ENCODE measurements around the gene TYW1B.
"Not testable (repeated sequence)": the region's sequence is repeated elsewhere in the genome, so short reads cannot be mapped to it uniquely, and the experiment has no call there.

Gene TYW1B

GRCh38 chr7:72603073-72603472, 224.9 kb downstream of the TYW1B start:
- no peak for TF ChIP-seq CTCF (IDR thresholded peaks at IDR 0.05; ENCODE audit: insufficient read depth, low read length)
- no peak for TF ChIP-seq POLR2AphosphoS5 (IDR thresholded peaks at IDR 0.05; ENCODE audit: low read depth)
- TF ChIP-seq GABPA (IDR thresholded peaks at IDR 0.05; ENCODE audit: low read depth): no peak
- no peak for TF ChIP-seq SPI1 (IDR thresholded peaks at IDR 0.05; ENCODE audit: borderline replicate concordance, low read depth)
- no peak for TF ChIP-seq REST (IDR thresholded peaks at IDR 0.05; ENCODE audit: insufficient replicate concordance, low read depth)
- DNase-seq (ENCODE audit: low read depth in 1 of 2, low spot score in 1 of 2): no peak
- Histone ChIP-seq H3K27ac (replicated peaks) (no peak overlapping the region), H3K4me3 (replicated peaks; ENCODE audit: insufficient read depth, low read length) (no peak overlapping the region), H3K27me3 (ENCODE audit: insufficient read depth, poor library complexity, severe bottlenecking) (no peaks in the 10 kb centered on the region)

GRCh38 chr7:72601683-72602082, 226.3 kb downstream of the TYW1B start:
- peak in 1 of 2 experiments; percentile 4 for DNase-seq (ENCODE audit: low read depth in 1 of 2, low spot score in 1 of 2)
- TF ChIP-seq SPI1 (IDR thresholded peaks at IDR 0.05; ENCODE audit: borderline replicate concordance, low read depth): peak; percentile 91
- H3K27me3 ChIP-seq (ENCODE audit: insufficient read depth, poor library complexity, severe bottlenecking); H3K27ac ChIP-seq (replicated peaks); H3K4me3 ChIP-seq (replicated peaks; ENCODE audit: insufficient read depth, low read length): not testable (repeated sequence)

GRCh38 chr7:72590023-72590422, 238.0 kb downstream of the TYW1B start:
- not testable (repeated sequence) for H3K4me3 ChIP-seq (replicated peaks; ENCODE audit: insufficient read depth, low read length); DNase-seq (ENCODE audit: low read depth in 1 of 2, low spot score in 1 of 2); H3K27ac ChIP-seq (replicated peaks); H3K27me3 ChIP-seq (ENCODE audit: insufficient read depth, poor library complexity, severe bottlenecking)

GRCh38 chr7:72587267-72587666, 240.7 kb downstream of the TYW1B start:
- not testable (repeated sequence) for H3K27me3 ChIP-seq (ENCODE audit: insufficient read depth, poor library complexity, severe bottlenecking); H3K4me3 ChIP-seq (replicated peaks; ENCODE audit: insufficient read depth, low read length); H3K27ac ChIP-seq (replicated peaks); DNase-seq (ENCODE audit: low read depth in 1 of 2, low spot score in 1 of 2)

GRCh38 chr7:72584576-72584975, 243.4 kb downstream of the TYW1B start:
- not testable (repeated sequence) for H3K27me3 ChIP-seq (ENCODE audit: insufficient read depth, poor library complexity, severe bottlenecking); H3K27ac ChIP-seq (replicated peaks); DNase-seq (ENCODE audit: low read depth in 1 of 2, low spot score in 1 of 2); H3K4me3 ChIP-seq (replicated peaks; ENCODE audit: insufficient read depth, low read length)

- not testable (repeated sequence) for DNase-seq (ENCODE audit: low read depth in 1 of 2, low spot score in 1 of 2); H3K27ac ChIP-seq (replicated peaks); H3K4me3 ChIP-seq (replicated peaks; ENCODE audit: insufficient read depth, low read length); H3K27me3 ChIP-seq (ENCODE audit: insufficient read depth, poor library complexity, severe bottlenecking)
These were observed 244.2 kb downstream of the TYW1B start for GRCh38 chr7:72583620-72584361.

GRCh38 chr7:72580142-72580770, 247.7 kb downstream of the TYW1B start:
- not testable (repeated sequence) for H3K27me3 ChIP-seq (ENCODE audit: insufficient read depth, poor library complexity, severe bottlenecking); H3K4me3 ChIP-seq (replicated peaks; ENCODE audit: insufficient read depth, low read length); DNase-seq (ENCODE audit: low read depth in 1 of 2, low spot score in 1 of 2); H3K27ac ChIP-seq (replicated peaks)

GRCh38 chr7:72577107-72577506, 250.9 kb downstream of the TYW1B start:
- Histone ChIP-seq H3K27ac (replicated peaks) (no peak overlapping the region), H3K4me3 (replicated peaks; ENCODE audit: insufficient read depth, low read length) (no peak overlapping the region), H3K27me3 (ENCODE audit: insufficient read depth, poor library complexity, severe bottlenecking) (no peaks in the 10 kb centered on the region)
- no peak for DNase-seq (ENCODE audit: low read depth in 1 of 2, low spot score in 1 of 2)
- TF ChIP-seq POLR2AphosphoS5 (IDR thresholded peaks at IDR 0.05; ENCODE audit: low read depth) (no peak), GABPA (IDR thresholded peaks at IDR 0.05; ENCODE audit: low read depth) (no peak), REST (IDR thresholded peaks at IDR 0.05; ENCODE audit: insufficient replicate concordance, low read depth) (no peak)

- H3K27ac ChIP-seq (replicated peaks); H3K27me3 ChIP-seq (ENCODE audit: insufficient read depth, poor library complexity, severe bottlenecking); DNase-seq (ENCODE audit: low read depth in 1 of 2, low spot score in 1 of 2); H3K4me3 ChIP-seq (replicated peaks; ENCODE audit: insufficient read depth, low read length): not testable (repeated sequence)
These were observed 266.0 kb downstream of the TYW1B start for GRCh38 chr7:72561988-72562387.

- not testable (repeated sequence) for H3K27ac ChIP-seq (replicated peaks); H3K4me3 ChIP-seq (replicated peaks; ENCODE audit: insufficient read depth, low read length); H3K27me3 ChIP-seq (ENCODE audit: insufficient read depth, poor library complexity, severe bottlenecking); DNase-seq (ENCODE audit: low read depth in 1 of 2, low spot score in 1 of 2)
These were observed 268.5 kb downstream of the TYW1B start for GRCh38 chr7:72559546-72559945.

Data from HL-60 (cell line).